ENCODE results near the gene MRPS6. TPM values are rescaled to one million over a fixed set of nuclear protein-coding genes. Genes with fewer than 3 reads are reported as not detected.

The MRPS6 gene
- total RNA-seq, 4 donors from 2014 or later, result 17.3 to 54.8 (median 29.3) TPM

DNA sequence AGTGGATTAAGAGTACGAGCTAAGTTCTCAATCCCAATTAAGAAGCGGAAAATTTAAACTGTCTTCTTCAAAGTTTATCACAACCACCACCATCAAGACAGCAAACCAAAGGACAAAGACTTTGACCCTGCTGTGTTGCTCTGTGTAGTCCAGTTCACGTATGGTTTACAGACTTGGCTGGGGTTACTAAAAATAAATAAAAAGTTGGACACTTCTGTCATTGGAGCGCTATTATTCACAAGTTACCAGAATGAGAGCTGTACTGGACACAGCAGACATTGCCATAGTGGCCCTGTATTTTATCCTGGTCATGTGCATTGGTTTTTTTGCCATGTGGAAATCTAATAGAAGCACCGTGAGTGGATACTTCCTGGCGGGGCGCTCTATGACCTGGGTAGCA, 21.6 kb downstream of the MRPS6 start:
- intact Hi-C loops (cut with DNase I; ENCODE audit: low total_unique reads), result no loop called here
- ATAC-seq, result peak in 1 of 2 donors; percentile 20
- no peaks in the 10 kb centered on the region for H3K9me3 ChIP-seq
- H3K4me3 ChIP-seq, result no peak overlapping the region
- in situ Hi-C loops (cut with MboI; ENCODE audit: low sequenced_read_pairs in 4 of 4), result no loop called here
- TF ChIP-seq, protein P1, sequence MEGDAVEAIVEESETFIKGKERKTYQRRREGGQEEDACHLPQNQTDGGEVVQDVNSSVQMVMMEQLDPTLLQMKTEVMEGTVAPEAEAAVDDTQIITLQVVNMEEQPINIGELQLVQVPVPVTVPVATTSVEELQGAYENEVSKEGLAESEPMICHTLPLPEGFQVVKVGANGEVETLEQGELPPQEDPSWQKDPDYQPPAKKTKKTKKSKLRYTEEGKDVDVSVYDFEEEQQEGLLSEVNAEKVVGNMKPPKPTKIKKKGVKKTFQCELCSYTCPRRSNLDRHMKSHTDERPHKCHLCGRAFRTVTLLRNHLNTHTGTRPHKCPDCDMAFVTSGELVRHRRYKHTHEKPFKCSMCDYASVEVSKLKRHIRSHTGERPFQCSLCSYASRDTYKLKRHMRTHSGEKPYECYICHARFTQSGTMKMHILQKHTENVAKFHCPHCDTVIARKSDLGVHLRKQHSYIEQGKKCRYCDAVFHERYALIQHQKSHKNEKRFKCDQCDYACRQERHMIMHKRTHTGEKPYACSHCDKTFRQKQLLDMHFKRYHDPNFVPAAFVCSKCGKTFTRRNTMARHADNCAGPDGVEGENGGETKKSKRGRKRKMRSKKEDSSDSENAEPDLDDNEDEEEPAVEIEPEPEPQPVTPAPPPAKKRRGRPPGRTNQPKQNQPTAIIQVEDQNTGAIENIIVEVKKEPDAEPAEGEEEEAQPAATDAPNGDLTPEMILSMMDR (IDR thresholded peaks at IDR 0.05 in 4 of 5, conservative IDR thresholded peaks at IDR 0.05 in 1 of 5), result no peak
- DNase-seq, result no peak
- H3K4me1 ChIP-seq, result peaks cover 25 to 52% of the 10 kb centered on the region in 2 donors
- peaks cover 0 to 13% of the 10 kb centered on the region in 2 donors for H3K36me3 ChIP-seq
- no peak overlapping the region for H3K27ac ChIP-seq
- H3K27me3 ChIP-seq, result no peaks in the 10 kb centered on the region

DNA sequence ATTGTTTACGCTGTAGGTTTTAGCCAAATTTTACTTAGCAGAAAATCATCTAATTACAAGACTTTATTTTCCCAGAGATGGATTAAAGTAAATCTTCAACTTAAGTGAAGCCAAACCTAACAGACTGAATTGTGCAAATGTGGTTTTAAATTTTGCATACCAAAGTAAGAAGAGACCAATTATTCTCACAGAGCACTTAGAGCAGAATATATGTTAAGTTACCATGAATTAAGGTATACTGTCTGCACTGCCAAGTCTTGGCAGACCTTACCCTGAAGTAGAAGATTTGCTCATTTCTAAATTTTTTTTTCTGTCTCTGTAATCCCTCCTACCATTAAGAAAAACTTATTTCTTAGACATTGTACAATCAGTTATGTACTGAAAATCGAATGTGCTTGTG, 24.1 kb downstream of the MRPS6 start:
- H3K27ac ChIP-seq, result no peak overlapping the region
- DNase-seq (no peak), ATAC-seq (no peak)
- H3K36me3 ChIP-seq, result peaks cover 0 to 13% of the 10 kb centered on the region in 2 donors
- no peak overlapping the region for H3K4me3 ChIP-seq
- H3K4me1 ChIP-seq, result peaks cover 32 to 62% of the 10 kb centered on the region in 2 donors
- in situ Hi-C loops (cut with MboI; ENCODE audit: low sequenced_read_pairs in 4 of 4), result no loop called here
- TF ChIP-seq, protein P1 (IDR thresholded peaks at IDR 0.05 in 4 of 5, conservative IDR thresholded peaks at IDR 0.05 in 1 of 5), result no peak
- no peak for TF ChIP-seq POLR2A (IDR thresholded peaks at IDR 0.05)
- intact Hi-C loops (cut with DNase I; ENCODE audit: low total_unique reads), result no loop called here
- H3K9me3 ChIP-seq, result no peaks in the 10 kb centered on the region
- H3K27me3 ChIP-seq, result no peaks in the 10 kb centered on the region

DNA sequence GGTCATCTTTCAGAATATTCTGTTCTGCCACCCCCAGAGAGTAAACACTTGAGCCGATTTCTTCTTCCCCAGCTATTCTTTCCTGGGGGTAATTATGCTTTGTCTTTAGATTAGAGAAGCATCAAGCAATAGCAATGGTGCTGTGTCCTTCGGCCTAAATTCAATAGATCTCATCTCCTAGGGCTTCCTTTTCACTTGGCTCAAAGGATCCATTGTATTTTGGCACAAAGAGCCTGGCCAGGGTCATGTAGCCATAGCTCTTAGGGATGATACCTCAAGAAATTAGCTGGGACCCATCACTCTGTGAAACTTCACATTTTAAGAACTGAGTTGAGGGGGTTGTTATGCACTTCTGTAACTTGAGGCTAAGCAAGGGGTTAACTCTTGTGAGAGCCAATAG, 27.0 kb downstream of the MRPS6 start:
- H3K27me3 ChIP-seq, result no peaks in the 10 kb centered on the region
- no peak overlapping the region for H3K27ac ChIP-seq
- in situ Hi-C loops (cut with MboI; ENCODE audit: low sequenced_read_pairs in 4 of 4) (no loop called here), intact Hi-C loops (cut with DNase I; ENCODE audit: low total_unique reads) (no loop called here)
- TF ChIP-seq POLR2A (IDR thresholded peaks at IDR 0.05), result no peak
- TF ChIP-seq, protein P1 (IDR thresholded peaks at IDR 0.05 in 4 of 5, conservative IDR thresholded peaks at IDR 0.05 in 1 of 5), result no peak
- H3K4me1 ChIP-seq, result peaks cover 35 to 73% of the 10 kb centered on the region in 2 donors
- H3K36me3 ChIP-seq, result peaks cover 0 to 9% of the 10 kb centered on the region in 2 donors
- H3K9me3 ChIP-seq, result no peaks in the 10 kb centered on the region
- no peak overlapping the region for H3K4me3 ChIP-seq
- DNase-seq (no peak), ATAC-seq (no peak)

DNA sequence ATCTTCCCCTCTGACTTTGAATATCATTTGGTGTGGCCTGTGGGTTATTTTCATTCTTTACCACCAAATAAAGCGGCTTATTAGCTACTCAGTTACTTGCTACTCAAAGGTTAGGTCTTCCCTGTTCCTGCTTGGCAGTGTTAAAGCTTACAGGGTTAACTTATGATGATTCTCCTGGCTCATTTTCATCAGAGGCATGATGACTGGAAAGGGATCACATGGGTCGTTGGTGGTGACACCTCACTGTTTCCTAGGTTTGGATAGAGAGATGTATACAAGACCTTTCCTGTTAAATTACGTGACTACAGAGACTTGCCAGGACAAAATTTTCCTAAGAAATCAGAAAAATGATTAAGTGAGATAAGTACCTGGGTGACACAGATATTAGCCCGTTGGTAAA, 27.4 kb downstream of the MRPS6 start:
- TF ChIP-seq, protein P1 (IDR thresholded peaks at IDR 0.05 in 4 of 5, conservative IDR thresholded peaks at IDR 0.05 in 1 of 5), result no peak
- no peak for TF ChIP-seq POLR2A (IDR thresholded peaks at IDR 0.05)
- Histone ChIP-seq H3K4me3 (no peak overlapping the region), H3K27me3 (no peaks in the 10 kb centered on the region), H3K9me3 (no peaks in the 10 kb centered on the region), H3K27ac (no peak overlapping the region), H3K36me3 (peaks cover 0 to 5% of the 10 kb centered on the region in 2 donors), H3K4me1 (peaks cover 37 to 78% of the 10 kb centered on the region in 2 donors)
- DNase-seq, result no peak
- in situ Hi-C loops (cut with MboI; ENCODE audit: low sequenced_read_pairs in 4 of 4), result no loop called here
- intact Hi-C loops (cut with DNase I; ENCODE audit: low total_unique reads), result no loop called here
- no peak for ATAC-seq

DNA sequence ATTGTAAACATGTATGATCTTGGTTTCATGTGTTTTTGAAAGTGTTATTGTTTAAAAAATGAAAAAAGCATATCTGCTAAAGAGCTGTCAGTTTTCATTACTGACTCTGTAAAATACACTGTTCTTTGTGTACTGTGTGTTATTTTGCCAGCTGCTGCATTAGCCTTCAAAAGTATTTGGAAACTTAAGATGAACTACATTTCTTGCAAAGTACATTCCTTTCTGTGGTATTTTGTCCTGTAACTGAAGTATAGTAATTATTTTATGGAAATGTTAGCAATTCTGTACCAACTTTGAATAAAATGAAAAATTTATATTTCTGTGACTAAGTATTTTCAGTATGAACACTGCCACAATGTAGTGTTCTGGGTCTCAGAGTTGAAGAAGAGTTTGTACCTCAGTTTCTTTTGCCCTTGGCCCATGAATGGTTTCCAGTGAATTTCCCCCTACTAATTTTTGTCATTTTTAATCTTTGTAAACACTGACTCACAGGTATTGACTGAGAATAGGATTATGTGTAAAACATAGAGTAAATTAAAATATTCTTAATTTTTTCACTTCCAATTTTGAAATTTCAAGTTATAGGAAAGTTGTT, 32.7 kb downstream of the MRPS6 start:
- Histone ChIP-seq H3K4me3 (no peak overlapping the region), H3K4me1 (peaks cover 20 to 53% of the 10 kb centered on the region in 2 donors), H3K36me3 (no peaks in the 10 kb centered on the region), H3K27me3 (no peaks in the 10 kb centered on the region), H3K9me3 (no peaks in the 10 kb centered on the region), H3K27ac (no peak overlapping the region)
- ATAC-seq, result no peak
- no peak for TF ChIP-seq POLR2A (IDR thresholded peaks at IDR 0.05)
- TF ChIP-seq, protein P1 (IDR thresholded peaks at IDR 0.05 in 4 of 5, conservative IDR thresholded peaks at IDR 0.05 in 1 of 5), result no peak
- no peak for DNase-seq
- intact Hi-C loops (cut with DNase I; ENCODE audit: low total_unique reads) (no loop called here), in situ Hi-C loops (cut with MboI; ENCODE audit: low sequenced_read_pairs in 4 of 4) (no loop called here)

Data from gastrocnemius medialis (tissue), 4 donors.